ENCODE measurements around the gene AKAP9.

GRCh38 chr7:92056286-92056685, 115.6 kb downstream of the AKAP9 start:
- no peak for TF ChIP-seq POLR2AphosphoS5 (IDR thresholded peaks at IDR 0.05; ENCODE audit: low read depth)
- TF ChIP-seq CTCF (IDR thresholded peaks at IDR 0.05; ENCODE audit: insufficient read depth, low read length): no peak
- no peak for TF ChIP-seq SPI1 (IDR thresholded peaks at IDR 0.05; ENCODE audit: borderline replicate concordance, low read depth)
- TF ChIP-seq REST (IDR thresholded peaks at IDR 0.05; ENCODE audit: insufficient replicate concordance, low read depth): no peak

All from HL-60 (cell line).